ENCODE measurements around the gene NRXN3.

Gene NRXN3

DNA sequence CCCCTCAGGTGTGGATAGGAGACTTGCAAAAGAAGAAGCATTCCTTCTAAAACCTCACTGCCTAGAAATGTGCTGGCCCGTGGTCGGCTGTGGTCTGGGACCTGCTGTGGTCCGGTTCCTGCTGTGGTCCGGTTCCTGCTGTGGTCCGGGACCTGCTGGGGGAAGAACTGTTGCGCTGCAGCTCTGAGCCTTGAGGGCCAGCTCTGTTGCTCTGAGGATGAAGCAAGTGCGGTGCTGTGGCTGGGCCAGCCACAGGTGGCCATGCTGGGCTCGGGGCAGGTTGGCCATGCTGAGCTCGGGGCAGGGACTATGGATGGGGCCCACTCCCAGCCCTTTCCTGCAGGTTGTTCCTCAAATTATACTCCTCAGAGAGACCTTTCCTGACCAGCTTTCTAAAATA is 5.2 kb downstream of the NRXN3 start:
- H3K27me3 Mint-ChIP-seq (ENCODE audit: low read depth, poor library complexity): peaks cover 39% of the 10 kb centered on the region
- DNase-seq: no peak
- H3K4me1 Mint-ChIP-seq: peaks cover 25% of the 10 kb centered on the region
- no peaks in the 10 kb centered on the region for H3K9me3 Mint-ChIP-seq
- no peaks in the 10 kb centered on the region for H3K36me3 Mint-ChIP-seq (ENCODE audit: low read depth)
- H3K27ac Mint-ChIP-seq: no peak overlapping the region
- no peak overlapping the region for H3K4me3 Mint-ChIP-seq
- TF ChIP-seq, protein P1, sequence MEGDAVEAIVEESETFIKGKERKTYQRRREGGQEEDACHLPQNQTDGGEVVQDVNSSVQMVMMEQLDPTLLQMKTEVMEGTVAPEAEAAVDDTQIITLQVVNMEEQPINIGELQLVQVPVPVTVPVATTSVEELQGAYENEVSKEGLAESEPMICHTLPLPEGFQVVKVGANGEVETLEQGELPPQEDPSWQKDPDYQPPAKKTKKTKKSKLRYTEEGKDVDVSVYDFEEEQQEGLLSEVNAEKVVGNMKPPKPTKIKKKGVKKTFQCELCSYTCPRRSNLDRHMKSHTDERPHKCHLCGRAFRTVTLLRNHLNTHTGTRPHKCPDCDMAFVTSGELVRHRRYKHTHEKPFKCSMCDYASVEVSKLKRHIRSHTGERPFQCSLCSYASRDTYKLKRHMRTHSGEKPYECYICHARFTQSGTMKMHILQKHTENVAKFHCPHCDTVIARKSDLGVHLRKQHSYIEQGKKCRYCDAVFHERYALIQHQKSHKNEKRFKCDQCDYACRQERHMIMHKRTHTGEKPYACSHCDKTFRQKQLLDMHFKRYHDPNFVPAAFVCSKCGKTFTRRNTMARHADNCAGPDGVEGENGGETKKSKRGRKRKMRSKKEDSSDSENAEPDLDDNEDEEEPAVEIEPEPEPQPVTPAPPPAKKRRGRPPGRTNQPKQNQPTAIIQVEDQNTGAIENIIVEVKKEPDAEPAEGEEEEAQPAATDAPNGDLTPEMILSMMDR (IDR thresholded peaks at IDR 0.05): no peak

DNA sequence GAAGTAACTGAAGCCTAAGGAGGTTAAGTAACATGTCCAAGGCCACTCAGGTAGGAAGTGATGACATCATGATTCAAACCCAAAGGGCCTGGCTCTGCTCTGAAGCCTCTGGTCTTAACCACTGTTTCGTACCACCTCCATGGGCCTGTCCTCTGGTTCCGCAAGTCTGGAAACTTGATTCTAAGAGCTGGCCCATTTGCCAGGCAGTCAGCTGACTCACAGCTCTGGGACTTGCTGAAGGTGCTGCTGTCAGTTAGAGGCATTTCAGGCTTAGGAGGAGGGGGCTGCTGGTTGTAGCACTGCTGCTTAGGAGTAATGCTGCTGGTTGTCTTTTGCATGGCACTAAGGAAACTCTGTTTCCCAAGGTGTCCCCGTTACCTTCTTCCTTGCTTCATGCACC is 7.9 kb downstream of the NRXN3 start:
- no peak for DNase-seq
- Mint-ChIP-seq H3K27me3 (ENCODE audit: low read depth, poor library complexity) (peaks cover 32% of the 10 kb centered on the region), H3K36me3 (ENCODE audit: low read depth) (no peaks in the 10 kb centered on the region), H3K4me3 (no peak overlapping the region), H3K27ac (no peak overlapping the region), H3K4me1 (peaks cover under 1% of the 10 kb centered on the region), H3K9me3 (no peaks in the 10 kb centered on the region)
- TF ChIP-seq, protein P1 (IDR thresholded peaks at IDR 0.05): no peak

DNA sequence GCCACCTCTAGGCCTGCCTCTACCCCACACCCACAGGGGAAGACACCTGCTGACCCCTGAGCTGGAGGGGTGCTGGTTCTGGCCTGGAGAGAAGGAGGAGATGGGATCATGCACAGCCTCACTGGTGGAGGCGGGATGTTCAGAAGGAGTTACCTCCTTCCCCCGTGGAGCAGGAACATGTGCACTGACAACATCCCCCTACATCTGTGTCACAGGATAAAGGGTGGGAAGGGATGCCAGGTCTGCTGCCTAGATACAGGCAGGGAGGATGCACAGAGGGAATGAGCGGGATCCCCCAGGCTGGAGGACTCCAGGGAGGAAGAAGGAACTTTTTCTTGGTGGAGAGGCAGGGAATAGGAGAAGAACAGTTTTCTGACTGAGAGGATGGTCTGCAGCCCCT is 8.8 kb downstream of the NRXN3 start:
- no peaks in the 10 kb centered on the region for H3K36me3 Mint-ChIP-seq (ENCODE audit: low read depth)
- TF ChIP-seq, protein P1 (IDR thresholded peaks at IDR 0.05): no peak

DNA sequence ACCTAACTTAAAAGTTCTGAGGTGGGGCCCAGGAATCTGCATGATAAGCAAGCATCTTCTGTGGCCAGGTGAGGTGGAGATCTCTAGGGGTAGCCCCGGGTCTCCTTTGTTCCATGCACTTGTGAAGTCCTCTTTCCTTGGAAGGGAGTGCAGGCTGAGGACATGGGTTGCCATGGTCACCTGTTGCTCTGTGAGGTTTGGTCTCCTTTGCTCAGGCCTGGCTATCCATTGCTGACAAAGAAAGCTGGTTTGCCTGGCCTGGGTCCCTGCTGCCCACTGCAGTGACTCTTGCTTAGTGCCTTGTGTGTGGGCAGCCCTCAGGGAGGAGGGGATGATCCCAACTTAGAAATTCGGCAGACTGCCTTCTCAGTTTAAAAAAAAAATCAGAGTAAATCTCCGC is 11.1 kb downstream of the NRXN3 start:
- H3K36me3 Mint-ChIP-seq (ENCODE audit: low read depth): no peaks in the 10 kb centered on the region
- no peak overlapping the region for H3K27ac Mint-ChIP-seq

More for the DNA sequence above, 8.8 kb downstream of the NRXN3 start:
- Mint-ChIP-seq H3K4me3 (no peak overlapping the region), H3K27ac (no peak overlapping the region), H3K4me1 (no peaks in the 10 kb centered on the region), H3K9me3 (no peaks in the 10 kb centered on the region), H3K27me3 (ENCODE audit: low read depth, poor library complexity) (peaks cover 36% of the 10 kb centered on the region)
- DNase-seq: no peak

DNA sequence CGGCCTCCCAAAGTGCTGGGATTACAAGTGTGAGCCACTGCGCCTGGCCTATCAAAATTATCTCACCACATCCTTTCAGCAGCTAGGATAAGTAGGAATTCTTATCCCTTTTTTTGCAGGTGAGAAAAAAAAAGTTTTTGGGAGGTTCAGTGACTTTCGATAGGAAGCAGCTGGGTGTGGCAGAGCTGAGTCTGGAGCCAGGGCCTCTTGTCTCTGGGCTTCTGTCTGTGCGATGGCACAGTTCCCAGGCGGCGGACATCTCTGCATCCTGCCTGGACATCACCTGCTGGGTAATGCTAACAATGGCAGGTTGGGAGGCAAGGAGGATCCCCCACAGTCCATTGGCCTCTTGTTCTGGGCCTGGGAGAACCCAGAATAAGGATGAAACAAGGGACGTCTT is 12.5 kb downstream of the NRXN3 start:
- Mint-ChIP-seq H3K4me1 (no peaks in the 10 kb centered on the region), H3K27ac (no peak overlapping the region), H3K36me3 (ENCODE audit: low read depth) (no peaks in the 10 kb centered on the region), H3K9me3 (no peaks in the 10 kb centered on the region), H3K4me3 (no peak overlapping the region), H3K27me3 (ENCODE audit: low read depth, poor library complexity) (peaks cover 49% of the 10 kb centered on the region)
- no peak for DNase-seq
- TF ChIP-seq, protein P1 (IDR thresholded peaks at IDR 0.05): no peak

More for the DNA sequence above, 11.1 kb downstream of the NRXN3 start:
- peaks cover 49% of the 10 kb centered on the region for H3K27me3 Mint-ChIP-seq (ENCODE audit: low read depth, poor library complexity)
- H3K4me3 Mint-ChIP-seq: no peak overlapping the region
- TF ChIP-seq, protein P1 (IDR thresholded peaks at IDR 0.05): no peak
- no peak for DNase-seq
- H3K4me1 Mint-ChIP-seq: no peaks in the 10 kb centered on the region
- H3K9me3 Mint-ChIP-seq: no peaks in the 10 kb centered on the region

DNA sequence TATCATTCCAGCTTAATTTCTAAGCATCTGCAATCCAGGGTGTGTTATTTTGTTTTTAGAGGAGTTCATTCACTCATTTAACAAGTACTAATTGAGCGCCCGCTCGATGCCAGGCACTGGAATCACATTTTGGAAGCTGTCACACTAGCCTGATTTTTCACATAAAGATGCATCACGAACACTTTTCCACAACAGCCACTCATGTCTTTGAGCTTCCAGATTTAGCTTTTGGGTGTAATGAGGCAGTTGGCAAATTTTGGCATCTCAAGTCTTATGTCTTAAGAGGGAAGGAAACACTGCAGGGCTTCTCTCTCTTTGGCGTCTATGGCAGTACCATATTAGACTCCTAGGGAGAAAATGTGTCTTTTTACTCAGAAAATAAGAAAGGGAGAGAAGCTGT is 14.0 kb downstream of the NRXN3 start:
- H3K9me3 Mint-ChIP-seq: no peaks in the 10 kb centered on the region
- TF ChIP-seq, protein P1 (IDR thresholded peaks at IDR 0.05): no peak

More for the DNA sequence above, 14.0 kb downstream of the NRXN3 start:
- DNase-seq: no peak
- Mint-ChIP-seq H3K27me3 (ENCODE audit: low read depth, poor library complexity) (peaks cover 48% of the 10 kb centered on the region), H3K4me1 (no peaks in the 10 kb centered on the region), H3K27ac (no peak overlapping the region), H3K4me3 (no peak overlapping the region), H3K36me3 (ENCODE audit: low read depth) (no peaks in the 10 kb centered on the region)

All from nephron progenitor cell (in vitro differentiated cells).